Measurements from ENCODE around the gene PRR35.

GRCh38 chr16:525123-525519, 35.1 kb upstream of the PRR35 start:
- TF ChIP-seq CTCF (conservative IDR thresholded peaks at IDR 0.05) (no peak), ZFX (IDR thresholded peaks at IDR 0.05) (no peak)
